HUDEP-2 (cell line): ENCODE results near the gene AIM2.
"Not testable (repeated sequence)": the region's sequence is repeated elsewhere in the genome, so short reads cannot be mapped to it uniquely, and the experiment has no call there.

Experiments used
- DNase-seq, 76 experiments: peaks; one replicate each; lab custom pipeline; 2025; ENCODE audit not compliant: unreplicated experiment in 76 of 76; lab: John Stamatoyannopoulos, UW

Gene AIM2

GRCh38 chr1:159083013-159083412 lies 6.4 kb upstream of the AIM2 start:
- no peak for DNase-seq

GRCh38 chr1:159081626-159082025 lies 5.1 kb upstream of the AIM2 start:
- no peak for DNase-seq

GRCh38 chr1:159079525-159079924 lies 3.0 kb upstream of the AIM2 start:
- DNase-seq, result peak in 3 of 76 experiments; percentile 3 to 18 (median 7)

GRCh38 chr1:159077120-159077961 lies 775 bp upstream of the AIM2 start:
- peak in 24 of 76 experiments; percentile 2 to 54 (median 25) for DNase-seq

GRCh38 chr1:159071970-159072582 lies 4.5 kb downstream of the AIM2 start:
- peak in 20 of 76 experiments; percentile 1 to 44 (median 15) for DNase-seq

GRCh38 chr1:159068886-159069285 lies 7.7 kb downstream of the AIM2 start:
- DNase-seq, result no peak

- DNase-seq, result no peak
Observed at GRCh38 chr1:159067699-159068621, 8.6 kb downstream of the AIM2 start.

- DNase-seq, result no peak
Observed at GRCh38 chr1:159066108-159066507, 10.5 kb downstream of the AIM2 start.

- no peak for DNase-seq
Observed at GRCh38 chr1:159065106-159065505, 11.5 kb downstream of the AIM2 start.

GRCh38 chr1:159058751-159059150 lies 17.8 kb downstream of the AIM2 start:
- DNase-seq, result no peak

- DNase-seq, result no peak
Observed at GRCh38 chr1:159056069-159056698, 20.4 kb downstream of the AIM2 start.

GRCh38 chr1:159055181-159055641 lies 21.4 kb downstream of the AIM2 start:
- DNase-seq, result no peak

GRCh38 chr1:159054427-159054826 lies 22.1 kb downstream of the AIM2 start:
- no peak for DNase-seq

- no peak for DNase-seq
Observed at GRCh38 chr1:159051436-159051835, 25.1 kb downstream of the AIM2 start.

- not testable (repeated sequence) for DNase-seq
Observed at GRCh38 chr1:159046486-159046885, 30.1 kb downstream of the AIM2 start.

GRCh38 chr1:159040893-159041724 lies 35.5 kb downstream of the AIM2 start:
- DNase-seq, result no peak

- no peak for DNase-seq
Observed at GRCh38 chr1:159040206-159040605, 36.4 kb downstream of the AIM2 start.

GRCh38 chr1:159030877-159031447 lies 45.6 kb downstream of the AIM2 start:
- no peak for DNase-seq

- DNase-seq, result no peak
Observed at GRCh38 chr1:159030311-159030710, 46.3 kb downstream of the AIM2 start.
